Left ventricle myocardium inferior (tissue), 1 donor: ENCODE data around the gene ASGR1. TPM values are rescaled to one million over a fixed set of nuclear protein-coding genes. Genes with fewer than 3 reads are reported as not detected.

Source experiments
- DNase-seq: peaks from one replicate; pipeline ENCODE4 v3.0.0-alpha.2; 2020
- H3K27ac ChIP-seq: fragments of 200-600 bp; replicated peaks from 2 replicates; pipeline ENCODE4 v1.8.0; 2021
- H3K27me3 ChIP-seq: fragments of 200-600 bp; 2 replicates; pipeline ENCODE4 v1.8.0; 2021; ENCODE audit warnings: low read depth
- H3K36me3 ChIP-seq: fragments of 200-600 bp; 2 replicates; pipeline ENCODE4 v1.8.0; 2021
- H3K4me1 ChIP-seq: fragments of 200-600 bp; 2 replicates; pipeline ENCODE4 v1.8.0; 2021
- H3K4me3 ChIP-seq: fragments of 200-600 bp; 2 replicates; pipeline ENCODE4 v1.8.0; 2021; ENCODE audit warnings: mild to moderate bottlenecking, moderate library complexity
- H3K9me3 ChIP-seq: fragments of 200-600 bp; replicated peaks from 2 replicates; pipeline ENCODE4 v1.8.0; 2021
- CTCF ChIP-seq: fragments of 200-600 bp; IDR thresholded peaks from 2 replicates; pipeline ENCODE4 v1.8.0; 2021; ENCODE audit warnings: antibody characterized with exemption, mild to moderate bottlenecking, borderline replicate concordance
- intact Hi-C: fragments of 100-400 bp; cut with micrococcal nuclease; formaldehyde crosslinking; loops from one replicate; pipeline ENCODE4 v1.11.0; 2022
- long read RNA-seq: library from polyadenylated mRNA; unstranded; transcript quantifications from one replicate; pipeline ENCODE4 v2.0.0, GENCODE V29; 2021
- total RNA-seq: library from RNA; stranded (reverse); fragmentation: NEBNext Ultra II Directional; extraction: Animal tissue kit (Norgen Biotek cat#: 25700); gene quantifications from one replicate; pipeline ENCODE4 v1.2.1, GENCODE V29; 2021
- donor health status: DM: no; HTN: yes; CAD: no; lungs with severe emphysema.

The ASGR1 gene
- total RNA-seq = 0.14 TPM
- long read RNA-seq = 0 reads

GRCh38 chr17:7179317-7180254 is at the start of gene ASGR1:
TSS of gene ASGR1 (minus strand) at chr17:7179370. CDS start at chr17:7178563, 807 bp downstream.
- Histone ChIP-seq H3K4me3 (peak within 1 kb of the TSS; percentile 63), H3K27ac (no peak within 1 kb of the TSS), H3K27me3 (peaks cover 44% of the 10 kb centered on the region), H3K9me3 (no peaks in the 10 kb centered on the region), H3K36me3 (no peaks in the 10 kb centered on the region), H3K4me1 (peaks cover 15% of the 10 kb centered on the region)
- DNase-seq = no peak
- TF ChIP-seq CTCF = no peak
- intact Hi-C loops = loop anchor here (10.0 kb wide), 1 partner anchor 125 kb away; no protein-coding TSS in a partner anchor

GRCh38 chr17:7228920-7229319 is 49.8 kb upstream of the ASGR1 start:
- DNase-seq = no peak
- H3K4me3 ChIP-seq = no peak overlapping the region
- peaks cover 66% of the 10 kb centered on the region for H3K36me3 ChIP-seq
- H3K27me3 ChIP-seq = no peaks in the 10 kb centered on the region
- intact Hi-C loops = no loop called here
- H3K9me3 ChIP-seq = no peaks in the 10 kb centered on the region
- peaks cover 46% of the 10 kb centered on the region for H3K4me1 ChIP-seq
- no peak overlapping the region for H3K27ac ChIP-seq
- no peak for TF ChIP-seq CTCF

GRCh38 chr17:7226721-7227710 is 47.8 kb upstream of the ASGR1 start:
- Histone ChIP-seq H3K4me1 (peaks cover 46% of the 10 kb centered on the region), H3K27me3 (no peaks in the 10 kb centered on the region), H3K4me3 (no peak overlapping the region), H3K27ac (no peak overlapping the region), H3K9me3 (no peaks in the 10 kb centered on the region), H3K36me3 (peaks cover 85% of the 10 kb centered on the region)
- DNase-seq = no peak
- intact Hi-C loops = no loop called here
- no peak for TF ChIP-seq CTCF

GRCh38 chr17:7225711-7226331 is 46.7 kb upstream of the ASGR1 start:
- intact Hi-C loops = no loop called here
- Histone ChIP-seq H3K4me3 (no peak overlapping the region), H3K4me1 (peaks cover 52% of the 10 kb centered on the region), H3K27ac (peak overlapping the region; percentile 68), H3K36me3 (peaks cover 97% of the 10 kb centered on the region), H3K27me3 (no peaks in the 10 kb centered on the region), H3K9me3 (no peaks in the 10 kb centered on the region)
- no peak for DNase-seq
- no peak for TF ChIP-seq CTCF

GRCh38 chr17:7224661-7225111 is 45.5 kb upstream of the ASGR1 start:
- Histone ChIP-seq H3K36me3 (peaks cover 92% of the 10 kb centered on the region), H3K27ac (peak overlapping the region; percentile 68), H3K9me3 (no peaks in the 10 kb centered on the region), H3K27me3 (no peaks in the 10 kb centered on the region), H3K4me3 (no peak overlapping the region), H3K4me1 (peaks cover 63% of the 10 kb centered on the region)
- intact Hi-C loops = no loop called here
- DNase-seq = no peak
- TF ChIP-seq CTCF = no peak
